HG02642 (cell line): Measurements from ENCODE around the gene SHANK3.
"Not testable (repeated sequence)": the region's sequence is repeated elsewhere in the genome, so short reads cannot be mapped to it uniquely, and the experiment has no call there.

Experiments
- ATAC-seq: cut with Tn5 transposase; IDR thresholded peaks from one replicate; pipeline ENCODE4 v1.9.1; 2021; ENCODE audit warnings: mild to moderate bottlenecking; ENCODE audit not compliant: unreplicated experiment, poor library complexity

SHANK3 gene

GRCh38 chr22:50643821-50644101, 28.9 kb upstream of the SHANK3 start:
- ATAC-seq: not testable (repeated sequence)

- no peak for ATAC-seq
Measured at GRCh38 chr22:50653256-50653655, 19.4 kb upstream of the SHANK3 start.

- ATAC-seq: not testable (repeated sequence)
Measured at GRCh38 chr22:50654664-50655063, 18.0 kb upstream of the SHANK3 start.

GRCh38 chr22:50656122-50657070, 16.2 kb upstream of the SHANK3 start:
- ATAC-seq: no peak

GRCh38 chr22:50657925-50658324, 14.7 kb upstream of the SHANK3 start:
- ATAC-seq: no peak

GRCh38 chr22:50659711-50660110, 12.9 kb upstream of the SHANK3 start:
- ATAC-seq: not testable (repeated sequence)

GRCh38 chr22:50660306-50660705, 12.3 kb upstream of the SHANK3 start:
- no peak for ATAC-seq

- no peak for ATAC-seq
Measured at GRCh38 chr22:50665212-50665611, 7.4 kb upstream of the SHANK3 start.

GRCh38 chr22:50665738-50666137, 6.9 kb upstream of the SHANK3 start:
- ATAC-seq: no peak

GRCh38 chr22:50670513-50670912, 2.1 kb upstream of the SHANK3 start:
- no peak for ATAC-seq

GRCh38 chr22:50670914-50671538, 1.6 kb upstream of the SHANK3 start:
- no peak for ATAC-seq

GRCh38 chr22:50671641-50672040, 982 bp upstream of the SHANK3 start:
- no peak for ATAC-seq

GRCh38 chr22:50672041-50672440, 582 bp upstream of the SHANK3 start:
- ATAC-seq: no peak

GRCh38 chr22:50673231-50674129, 857 bp downstream of the SHANK3 start:
- ATAC-seq: no peak

- ATAC-seq: no peak
Measured at GRCh38 chr22:50674130-50674500, 1.5 kb downstream of the SHANK3 start.

- no peak for ATAC-seq
Measured at GRCh38 chr22:50674606-50675552, 2.3 kb downstream of the SHANK3 start.

GRCh38 chr22:50675553-50676179, 3.0 kb downstream of the SHANK3 start:
- ATAC-seq: no peak

GRCh38 chr22:50676180-50676636, 3.6 kb downstream of the SHANK3 start:
- ATAC-seq: no peak
